ENCODE results near the gene RTN4RL1. TPM values are rescaled to one million over a fixed set of nuclear protein-coding genes. Genes with fewer than 3 reads are reported as not detected.

RTN4RL1 gene
- total RNA-seq, 1 donor from 2014 or later: 11.5 TPM

DNA sequence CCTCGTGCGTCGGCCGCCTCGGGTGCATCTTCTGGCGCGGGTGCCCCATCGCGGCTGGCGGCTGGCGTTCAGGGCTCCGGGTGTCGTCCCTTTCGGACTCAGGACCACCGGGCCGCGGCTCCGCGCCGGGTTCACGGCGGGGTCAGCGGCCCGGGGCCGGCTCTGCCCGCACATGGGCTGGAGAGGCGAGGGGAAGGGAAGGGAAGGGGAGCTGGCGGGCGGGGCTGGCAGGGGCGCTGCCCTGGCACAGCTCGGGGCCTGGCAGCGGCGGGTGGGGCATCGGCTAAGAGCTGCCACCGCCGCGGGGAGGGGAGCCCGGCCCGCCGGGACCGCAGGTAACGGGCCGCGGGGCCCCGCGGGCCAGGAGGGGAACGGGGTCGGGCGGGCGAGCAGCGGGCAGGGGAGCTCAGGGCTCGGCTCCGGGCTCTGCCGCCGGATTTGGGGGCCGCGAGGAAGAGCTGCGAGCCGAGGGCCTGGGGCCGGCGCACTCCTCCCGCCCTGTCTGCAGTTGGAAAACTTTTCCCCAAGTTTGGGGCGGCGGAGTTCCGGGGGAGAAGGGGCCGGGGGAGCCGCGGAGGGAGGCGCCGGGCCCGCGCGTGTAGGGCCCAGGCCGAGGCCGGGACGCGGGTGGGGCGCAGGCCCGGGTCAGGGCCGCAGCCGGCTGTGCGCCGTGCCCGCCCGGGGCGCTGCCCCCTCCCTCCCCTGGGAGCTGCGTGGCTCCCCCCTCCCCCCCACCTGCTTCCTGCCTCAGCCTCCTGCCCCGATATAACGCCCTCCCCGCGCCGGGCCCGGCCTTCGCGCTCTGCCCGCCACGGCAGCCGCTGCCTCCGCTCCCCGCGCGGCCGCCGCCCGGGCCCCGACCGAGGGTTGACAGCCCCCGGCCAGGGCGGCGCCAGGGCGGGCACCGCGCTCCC, 30.4 kb upstream of the RTN4RL1 start:
- TF ChIP-seq, protein P1, sequence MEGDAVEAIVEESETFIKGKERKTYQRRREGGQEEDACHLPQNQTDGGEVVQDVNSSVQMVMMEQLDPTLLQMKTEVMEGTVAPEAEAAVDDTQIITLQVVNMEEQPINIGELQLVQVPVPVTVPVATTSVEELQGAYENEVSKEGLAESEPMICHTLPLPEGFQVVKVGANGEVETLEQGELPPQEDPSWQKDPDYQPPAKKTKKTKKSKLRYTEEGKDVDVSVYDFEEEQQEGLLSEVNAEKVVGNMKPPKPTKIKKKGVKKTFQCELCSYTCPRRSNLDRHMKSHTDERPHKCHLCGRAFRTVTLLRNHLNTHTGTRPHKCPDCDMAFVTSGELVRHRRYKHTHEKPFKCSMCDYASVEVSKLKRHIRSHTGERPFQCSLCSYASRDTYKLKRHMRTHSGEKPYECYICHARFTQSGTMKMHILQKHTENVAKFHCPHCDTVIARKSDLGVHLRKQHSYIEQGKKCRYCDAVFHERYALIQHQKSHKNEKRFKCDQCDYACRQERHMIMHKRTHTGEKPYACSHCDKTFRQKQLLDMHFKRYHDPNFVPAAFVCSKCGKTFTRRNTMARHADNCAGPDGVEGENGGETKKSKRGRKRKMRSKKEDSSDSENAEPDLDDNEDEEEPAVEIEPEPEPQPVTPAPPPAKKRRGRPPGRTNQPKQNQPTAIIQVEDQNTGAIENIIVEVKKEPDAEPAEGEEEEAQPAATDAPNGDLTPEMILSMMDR (IDR thresholded peaks at IDR 0.05): no peak
- intact Hi-C loops (cut with DNase I): loop anchor here (1.0 to 10.0 kb wide), 4 partner anchors 37 to 339 kb away; no protein-coding TSS in a partner anchor
- Histone ChIP-seq H3K27me3 (no peaks in the 10 kb centered on the region), H3K27ac (peak overlapping the region; percentile 71 to 77), H3K4me1 (peaks cover 23 to 25% of the 10 kb centered on the region in 2 donors), H3K36me3 (peaks cover 5 to 10% of the 10 kb centered on the region in 2 donors), H3K9me3 (no peaks in the 10 kb centered on the region), H3K4me3 (peak overlapping the region; percentile 57 to 77)
- DNase-seq (ENCODE audit: low spot score in 2 of 2): no peak

DNA sequence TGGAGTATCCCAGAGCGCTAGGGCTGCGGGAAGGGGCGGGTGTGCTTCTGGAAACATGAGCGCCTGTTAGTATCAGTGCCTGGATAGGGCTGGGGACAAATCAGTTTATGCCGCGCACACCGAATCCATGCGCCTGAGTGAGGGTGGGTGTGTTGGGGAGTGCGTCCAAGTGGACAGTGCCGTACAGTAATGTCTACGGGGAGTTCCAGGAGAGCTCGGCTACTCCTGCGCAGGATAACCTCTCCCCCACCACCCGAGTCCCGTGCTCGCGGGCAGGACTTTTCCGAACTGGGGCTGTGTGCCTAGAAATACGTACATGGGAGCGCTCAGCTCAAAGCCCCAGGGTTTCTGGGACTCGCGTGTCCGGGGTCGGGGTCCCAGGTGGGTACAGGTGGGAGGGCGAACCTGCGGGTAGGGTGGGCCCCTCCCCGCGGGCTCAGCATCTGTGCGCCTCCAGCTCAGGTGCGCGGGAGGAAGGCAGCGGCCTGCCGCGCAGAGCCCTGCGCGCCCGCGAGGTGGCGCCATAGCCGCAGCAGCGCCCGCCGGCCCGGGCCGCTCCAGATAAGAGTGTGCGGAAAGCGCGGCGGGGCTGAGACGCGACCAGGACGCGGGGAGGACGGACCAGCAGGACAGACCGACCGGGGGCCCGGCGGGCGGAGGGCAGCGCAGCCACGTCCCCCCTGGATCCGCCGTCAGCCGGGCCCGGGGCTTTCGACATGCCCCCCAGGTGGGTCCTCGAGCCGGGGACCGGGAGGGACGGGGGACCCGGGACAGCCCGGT, 29.6 kb upstream of the RTN4RL1 start, which contains the start of gene HIC1:
HIC1 (plus strand) TSS at position 592 of the 780 bp plus-strand sequence. CDS start 1,588 bp downstream, outside the sequence.
- intact Hi-C loops (cut with DNase I): loop anchor here (1.0 to 10.0 kb wide), 4 partner anchors 38 to 340 kb away; no protein-coding TSS in a partner anchor
- H3K9me3 ChIP-seq: no peaks in the 10 kb centered on the region
- H3K36me3 ChIP-seq: peaks cover 4 to 5% of the 10 kb centered on the region in 2 donors
- peak in 1 of 2 donors; percentile 85 for DNase-seq (ENCODE audit: low spot score in 2 of 2)
- H3K27me3 ChIP-seq: no peaks in the 10 kb centered on the region
- H3K4me1 ChIP-seq: peaks cover 27 to 29% of the 10 kb centered on the region in 2 donors
- H3K4me3 ChIP-seq: peak within 1 kb of the TSS; percentile 57 to 77
- TF ChIP-seq, protein P1 (IDR thresholded peaks at IDR 0.05): peak; percentile 71 to 97 (median 92)
- peak within 1 kb of the TSS; percentile 71 to 77 for H3K27ac ChIP-seq

DNA sequence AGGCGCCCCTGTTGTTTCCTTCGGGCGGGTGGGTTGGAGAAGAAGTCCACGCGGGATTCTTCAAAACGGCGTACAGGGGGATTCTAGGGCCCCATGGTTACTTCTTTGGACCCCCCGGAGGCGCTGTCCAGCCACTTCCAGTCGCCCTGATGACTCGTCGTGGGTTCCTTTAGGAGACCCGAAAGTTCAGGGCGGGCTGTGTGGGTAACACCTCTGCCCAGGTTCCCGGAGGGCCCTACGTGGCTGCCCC, 29.1 kb upstream of the RTN4RL1 start:
- Histone ChIP-seq H3K4me3 (peak overlapping the region; percentile 57 to 77), H3K36me3 (peaks cover 4 to 5% of the 10 kb centered on the region in 2 donors), H3K27ac (peak overlapping the region; percentile 24 to 49), H3K27me3 (no peaks in the 10 kb centered on the region), H3K9me3 (no peaks in the 10 kb centered on the region), H3K4me1 (peaks cover 31 to 34% of the 10 kb centered on the region in 2 donors)
- TF ChIP-seq, protein P1 (IDR thresholded peaks at IDR 0.05): no peak
- intact Hi-C loops (cut with DNase I): loop anchor here (2.0 to 10.0 kb wide), 2 partner anchors 229 to 341 kb away; no protein-coding TSS in a partner anchor
- DNase-seq (ENCODE audit: low spot score in 2 of 2): no peak

DNA sequence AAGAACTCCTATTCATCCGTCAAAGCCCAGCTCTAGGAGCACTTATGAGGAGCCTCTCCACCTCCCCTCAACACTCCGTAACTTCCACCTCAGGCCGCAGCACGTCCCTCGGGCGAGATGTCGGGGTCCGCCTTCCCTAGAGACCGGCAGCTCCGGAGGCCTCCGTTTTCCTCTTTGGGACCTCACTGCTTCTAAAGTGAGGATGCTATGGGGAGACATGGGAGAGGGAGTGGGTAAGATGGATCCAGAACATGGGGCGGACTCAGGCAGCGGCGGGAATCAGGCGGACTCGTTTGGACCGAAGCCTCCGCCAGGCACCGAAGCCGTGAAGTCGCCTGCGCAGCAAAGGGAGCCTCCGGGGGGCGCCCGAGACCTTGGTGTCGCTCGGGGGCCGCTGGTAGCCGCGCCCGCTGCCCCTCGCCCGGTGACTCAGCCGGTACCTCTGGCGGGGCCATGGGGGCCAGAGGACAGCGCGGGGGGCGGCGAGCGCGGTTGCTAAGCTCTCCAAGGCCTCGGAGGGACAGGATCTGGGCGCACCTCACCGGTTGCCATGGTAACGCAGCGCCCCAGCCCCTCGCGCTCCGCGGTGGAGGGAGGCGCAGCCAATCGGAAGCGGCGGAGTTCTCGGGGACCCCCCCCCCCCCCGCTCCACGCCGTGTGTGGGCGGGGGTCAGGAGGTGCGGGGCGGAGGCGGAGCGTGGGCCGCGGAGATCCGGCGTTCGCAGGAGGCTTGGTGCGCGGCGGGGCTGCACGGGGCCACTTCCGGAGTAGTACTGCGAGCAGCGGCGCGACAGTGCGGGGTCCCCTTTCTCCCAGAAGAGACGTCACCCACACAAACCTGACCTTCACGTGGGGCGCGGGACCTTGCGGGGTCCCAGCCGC, 28.5 kb upstream of the RTN4RL1 start:
- DNase-seq (ENCODE audit: low spot score in 2 of 2): peak in 1 of 2 donors; percentile 86
- intact Hi-C loops (cut with DNase I): loop anchor here (2.0 to 10.0 kb wide), 2 partner anchors 229 to 341 kb away; no protein-coding TSS in a partner anchor
- peaks cover 37 to 39% of the 10 kb centered on the region in 2 donors for H3K4me1 ChIP-seq

More for the DNA sequence above, 28.5 kb upstream of the RTN4RL1 start:
- H3K27me3 ChIP-seq: no peaks in the 10 kb centered on the region
- H3K4me3 ChIP-seq: peak overlapping the region; percentile 57 to 77
- TF ChIP-seq, protein P1 (IDR thresholded peaks at IDR 0.05): peak; percentile 50 to 53 (median 51)
- peak overlapping the region; percentile 24 to 49 for H3K27ac ChIP-seq
- no peaks in the 10 kb centered on the region for H3K9me3 ChIP-seq
- H3K36me3 ChIP-seq: peaks cover 4 to 5% of the 10 kb centered on the region in 2 donors

All from ascending aorta (tissue), 2 donors.